Astrocyte (in vitro differentiated cells and primary cell): Measurements from ENCODE around the gene MARK2.

Experiments
- EZH2 ChIP-seq: IDR thresholded peaks from 2 replicates; pipeline ENCODE4 v1.6.1; 2012; ENCODE audit warnings: mild to moderate bottlenecking, low read length, inconsistent platforms; ENCODE audit not compliant: insufficient read depth
- TF ChIP-seq, protein P1 (sequence below): IDR thresholded peaks from 2 replicates; pipeline ENCODE4 v1.5.1; 2011; ENCODE audit warnings: low read depth, mild to moderate bottlenecking, inconsistent platforms, low read length, moderate library complexity; ENCODE audit not compliant: insufficient read depth

DNA sequence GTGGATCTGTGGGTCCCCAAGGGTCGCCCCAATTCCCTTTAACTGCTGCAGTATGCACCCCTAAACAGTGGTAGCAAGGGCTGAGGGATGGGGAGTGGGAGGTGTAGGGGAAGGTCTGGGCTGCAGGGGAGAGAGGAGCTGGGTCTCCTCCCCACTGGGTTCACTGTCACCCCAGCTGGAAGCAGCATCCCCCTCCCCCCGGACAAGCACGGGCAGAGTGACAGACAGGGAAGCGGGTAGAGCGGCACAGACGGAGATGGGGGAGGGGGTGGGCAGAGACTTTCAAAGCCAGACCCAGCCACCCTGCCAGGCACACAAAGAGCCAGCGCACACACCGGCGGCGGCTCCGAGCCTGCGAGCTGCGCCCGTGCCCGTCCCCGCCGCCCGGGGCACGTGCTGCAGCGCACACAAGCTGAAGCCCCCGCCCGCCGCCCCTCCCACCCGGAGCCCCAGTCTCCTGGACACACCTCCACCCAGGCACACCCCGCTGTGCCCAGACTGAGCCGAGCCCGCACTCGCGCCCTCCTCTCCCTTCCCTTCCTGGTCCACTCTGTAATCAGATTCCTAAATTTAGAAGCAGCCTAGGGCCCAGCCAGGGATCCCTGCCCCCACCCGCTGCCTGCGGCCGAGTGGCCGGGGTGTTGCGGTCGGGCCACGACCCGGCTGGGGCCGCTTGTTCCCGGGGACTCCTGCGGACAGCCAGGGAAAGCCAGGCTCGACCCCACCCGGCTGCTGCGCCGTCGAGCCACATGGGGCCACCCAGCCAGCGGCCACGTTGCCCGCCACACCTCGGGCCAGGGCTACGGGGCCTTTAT lies 79.0 kb downstream of the MARK2 start:
- TF ChIP-seq, protein P1, sequence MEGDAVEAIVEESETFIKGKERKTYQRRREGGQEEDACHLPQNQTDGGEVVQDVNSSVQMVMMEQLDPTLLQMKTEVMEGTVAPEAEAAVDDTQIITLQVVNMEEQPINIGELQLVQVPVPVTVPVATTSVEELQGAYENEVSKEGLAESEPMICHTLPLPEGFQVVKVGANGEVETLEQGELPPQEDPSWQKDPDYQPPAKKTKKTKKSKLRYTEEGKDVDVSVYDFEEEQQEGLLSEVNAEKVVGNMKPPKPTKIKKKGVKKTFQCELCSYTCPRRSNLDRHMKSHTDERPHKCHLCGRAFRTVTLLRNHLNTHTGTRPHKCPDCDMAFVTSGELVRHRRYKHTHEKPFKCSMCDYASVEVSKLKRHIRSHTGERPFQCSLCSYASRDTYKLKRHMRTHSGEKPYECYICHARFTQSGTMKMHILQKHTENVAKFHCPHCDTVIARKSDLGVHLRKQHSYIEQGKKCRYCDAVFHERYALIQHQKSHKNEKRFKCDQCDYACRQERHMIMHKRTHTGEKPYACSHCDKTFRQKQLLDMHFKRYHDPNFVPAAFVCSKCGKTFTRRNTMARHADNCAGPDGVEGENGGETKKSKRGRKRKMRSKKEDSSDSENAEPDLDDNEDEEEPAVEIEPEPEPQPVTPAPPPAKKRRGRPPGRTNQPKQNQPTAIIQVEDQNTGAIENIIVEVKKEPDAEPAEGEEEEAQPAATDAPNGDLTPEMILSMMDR, result no peak
- TF ChIP-seq EZH2, result no peak
